CD4-positive, alpha-beta T cell treated with Interleukin-21 for 1 hour (primary cell): ENCODE data around the gene THRSP.
A peak's percentile ranks its signal among the peaks of the same experiment; 100 is the strongest.
"Not testable (repeated sequence)": the region's sequence is repeated elsewhere in the genome, so short reads cannot be mapped to it uniquely, and the experiment has no call there.

Source experiments
- DNase-seq: peaks from one replicate; pipeline ENCODE4 v3.0.0-alpha.2; 2020

THRSP gene

GRCh38 chr11:78039391-78039918 lies 24.2 kb upstream of the THRSP start:
- DNase-seq: no peak

- no peak for DNase-seq
Observed at GRCh38 chr11:78039919-78040671, 23.6 kb upstream of the THRSP start.

- DNase-seq: no peak
Observed at GRCh38 chr11:78040691-78041379, 22.8 kb upstream of the THRSP start.

GRCh38 chr11:78041380-78041719 lies 22.3 kb upstream of the THRSP start:
- DNase-seq: not testable (repeated sequence)

GRCh38 chr11:78041843-78042440 lies 21.7 kb upstream of the THRSP start:
- no peak for DNase-seq

GRCh38 chr11:78044706-78045105 lies 19.0 kb upstream of the THRSP start:
- DNase-seq: no peak

- DNase-seq: peak; percentile 69
Observed at GRCh38 chr11:78045851-78046485, 17.7 kb upstream of the THRSP start.

- DNase-seq: no peak
Observed at GRCh38 chr11:78046486-78046854, 17.2 kb upstream of the THRSP start.

GRCh38 chr11:78048561-78048960 lies 15.1 kb upstream of the THRSP start:
- DNase-seq: no peak

GRCh38 chr11:78049348-78049747 lies 14.3 kb upstream of the THRSP start:
- DNase-seq: no peak

GRCh38 chr11:78050964-78051831 lies 12.5 kb upstream of the THRSP start:
- no peak for DNase-seq

- no peak for DNase-seq
Observed at GRCh38 chr11:78054971-78055370, 8.7 kb upstream of the THRSP start.

GRCh38 chr11:78056093-78056492 lies 7.6 kb upstream of the THRSP start:
- DNase-seq: no peak

GRCh38 chr11:78057462-78058055 lies 6.1 kb upstream of the THRSP start:
- no peak for DNase-seq

- DNase-seq: not testable (repeated sequence)
Observed at GRCh38 chr11:78059749-78060328, 3.8 kb upstream of the THRSP start.

GRCh38 chr11:78060533-78060932 lies 3.1 kb upstream of the THRSP start:
- DNase-seq: no peak

- DNase-seq: no peak
Observed at GRCh38 chr11:78061088-78061920, 2.4 kb upstream of the THRSP start.

- DNase-seq: no peak
Observed at GRCh38 chr11:78061921-78062311, 1.7 kb upstream of the THRSP start.

GRCh38 chr11:78062671-78063070 lies 990 bp upstream of the THRSP start:
- DNase-seq: no peak

GRCh38 chr11:78065203-78065602 lies 1.5 kb downstream of the THRSP start:
- DNase-seq: no peak

GRCh38 chr11:78066471-78066870 lies 2.8 kb downstream of the THRSP start:
- DNase-seq: no peak
